ENCODE measurements around the gene NMNAT2. TPM values are rescaled to one million over a fixed set of nuclear protein-coding genes. Genes with fewer than 3 reads are reported as not detected.
A peak's percentile ranks its signal among the peaks of the same experiment; 100 is the strongest.
"Not testable (repeated sequence)": the region's sequence is repeated elsewhere in the genome, so short reads cannot be mapped to it uniquely, and the experiment has no call there.

Gene NMNAT2
- total and polyA plus RNA-seq, 9 donors, result 0.24 to 2.5 (median 0.77) TPM; not detected in 1

DNA sequence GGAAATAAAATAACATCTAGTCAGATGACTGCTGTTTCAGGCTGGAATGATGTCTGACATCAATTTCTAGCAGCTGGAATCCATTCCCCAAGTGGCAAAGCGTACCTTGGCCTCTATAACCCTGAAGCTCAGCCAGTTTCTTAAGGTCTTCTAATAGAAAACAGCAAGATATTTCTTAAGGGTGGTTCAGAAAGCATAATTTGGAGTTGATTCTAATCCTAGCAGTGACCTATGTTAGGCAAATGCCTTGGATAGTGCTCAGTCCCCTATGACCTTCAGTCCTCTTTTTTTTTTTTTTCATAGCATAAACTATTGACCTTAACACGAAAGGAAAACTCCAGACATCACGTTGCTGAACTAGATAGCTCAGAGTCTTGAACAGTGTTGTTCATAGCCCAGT is 175.6 kb downstream of the NMNAT2 start:
- TF ChIP-seq POLR2A (IDR thresholded peaks at IDR 0.05), result no peak
- TF ChIP-seq, protein P1, sequence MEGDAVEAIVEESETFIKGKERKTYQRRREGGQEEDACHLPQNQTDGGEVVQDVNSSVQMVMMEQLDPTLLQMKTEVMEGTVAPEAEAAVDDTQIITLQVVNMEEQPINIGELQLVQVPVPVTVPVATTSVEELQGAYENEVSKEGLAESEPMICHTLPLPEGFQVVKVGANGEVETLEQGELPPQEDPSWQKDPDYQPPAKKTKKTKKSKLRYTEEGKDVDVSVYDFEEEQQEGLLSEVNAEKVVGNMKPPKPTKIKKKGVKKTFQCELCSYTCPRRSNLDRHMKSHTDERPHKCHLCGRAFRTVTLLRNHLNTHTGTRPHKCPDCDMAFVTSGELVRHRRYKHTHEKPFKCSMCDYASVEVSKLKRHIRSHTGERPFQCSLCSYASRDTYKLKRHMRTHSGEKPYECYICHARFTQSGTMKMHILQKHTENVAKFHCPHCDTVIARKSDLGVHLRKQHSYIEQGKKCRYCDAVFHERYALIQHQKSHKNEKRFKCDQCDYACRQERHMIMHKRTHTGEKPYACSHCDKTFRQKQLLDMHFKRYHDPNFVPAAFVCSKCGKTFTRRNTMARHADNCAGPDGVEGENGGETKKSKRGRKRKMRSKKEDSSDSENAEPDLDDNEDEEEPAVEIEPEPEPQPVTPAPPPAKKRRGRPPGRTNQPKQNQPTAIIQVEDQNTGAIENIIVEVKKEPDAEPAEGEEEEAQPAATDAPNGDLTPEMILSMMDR (IDR thresholded peaks at IDR 0.05), result no peak
- no peak for TF ChIP-seq EP300 (IDR thresholded peaks at IDR 0.05)
- no peak for DNase-seq
- Histone ChIP-seq H3K27me3 (no peaks in the 10 kb centered on the region), H3K9me3 (no peaks in the 10 kb centered on the region), H3K4me1 (ENCODE audit: insufficient read depth) (peaks cover 7% of the 10 kb centered on the region), H3K36me3 (no peaks in the 10 kb centered on the region), H3K4me3 (no peak overlapping the region), H3K27ac (peak overlapping the region; percentile 13 to 84)
- 6 to 24% (median 12%) methylated on average over 3 of the region's 3 CpGs for WGBS, 3 donors
- intact Hi-C loops (cut with DNase I), result loop anchor here in 1 of 4 donors (5.0 kb wide), 1 partner anchor 220 kb away; the partner anchor contains the start of gene LAMC1

DNA sequence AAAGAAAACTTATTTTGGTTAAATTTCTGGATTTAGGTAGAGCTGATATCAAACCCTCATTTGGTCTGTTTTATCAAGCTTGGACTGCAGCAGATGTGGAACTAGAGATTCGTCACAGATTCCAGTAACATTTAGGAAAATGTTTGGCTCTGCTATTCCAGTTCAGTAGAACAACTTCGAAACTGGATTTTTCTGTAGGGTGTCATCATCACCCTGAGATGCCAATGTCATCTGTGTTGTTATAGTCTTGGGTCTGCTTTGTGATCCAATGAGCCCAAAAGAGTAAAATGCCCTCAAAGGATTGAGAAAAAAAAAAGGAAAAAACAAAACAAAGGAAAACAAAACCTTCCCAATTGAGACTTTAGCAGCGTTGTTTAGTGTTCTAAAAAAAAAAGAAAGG is 176.7 kb downstream of the NMNAT2 start:
- 41 to 43% (median 42%) methylated on average over 3 of the region's 3 CpGs for WGBS, 3 donors
- Histone ChIP-seq H3K4me1 (ENCODE audit: insufficient read depth) (peaks cover 7% of the 10 kb centered on the region), H3K27me3 (no peaks in the 10 kb centered on the region), H3K4me3 (no peak overlapping the region), H3K36me3 (no peaks in the 10 kb centered on the region), H3K27ac (peak overlapping the region in 1 of 2 donors; percentile 84), H3K9me3 (no peaks in the 10 kb centered on the region)
- DNase-seq, result no peak
- no peak for TF ChIP-seq POLR2A (IDR thresholded peaks at IDR 0.05)
- TF ChIP-seq, protein P1 (IDR thresholded peaks at IDR 0.05), result no peak
- no peak for TF ChIP-seq EP300 (IDR thresholded peaks at IDR 0.05)
- intact Hi-C loops (cut with DNase I), result loop anchor here in 1 of 4 donors (5.0 kb wide), 1 partner anchor 219 kb away; the partner anchor contains the start of gene LAMC1

DNA sequence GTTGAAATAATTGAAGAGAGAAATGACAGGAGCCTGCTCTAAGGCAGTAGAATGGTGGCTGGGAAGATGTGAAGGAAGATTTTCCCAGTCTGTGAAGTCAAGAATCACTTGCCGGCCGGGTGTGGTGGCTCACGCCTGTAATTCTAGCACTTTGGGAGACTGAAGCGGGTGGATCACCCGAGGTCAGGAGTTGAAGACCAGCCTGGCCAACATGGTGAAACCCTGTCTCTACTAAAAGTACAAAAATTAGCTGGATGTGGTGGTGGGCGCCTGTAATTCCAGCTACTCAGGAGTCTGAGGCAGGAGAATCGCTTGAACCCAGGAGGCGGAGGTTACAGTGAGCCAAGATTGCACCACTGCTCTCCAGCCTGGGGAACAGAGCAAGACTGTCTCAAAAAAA is 177.3 kb downstream of the NMNAT2 start:
- H3K36me3 ChIP-seq; H3K4me3 ChIP-seq; DNase-seq; H3K4me1 ChIP-seq (ENCODE audit: insufficient read depth); H3K9me3 ChIP-seq; H3K27me3 ChIP-seq: not testable (repeated sequence)
- H3K27ac ChIP-seq, result peak overlapping the region in 1 of 2 donors; percentile 84
- 92 to 97% (median 95%) methylated on average over 8 of the region's 8 CpGs for WGBS, 3 donors
- intact Hi-C loops (cut with DNase I), result loop anchor here in 1 of 4 donors (5.0 kb wide), 1 partner anchor 219 kb away; the partner anchor contains the start of gene LAMC1

DNA sequence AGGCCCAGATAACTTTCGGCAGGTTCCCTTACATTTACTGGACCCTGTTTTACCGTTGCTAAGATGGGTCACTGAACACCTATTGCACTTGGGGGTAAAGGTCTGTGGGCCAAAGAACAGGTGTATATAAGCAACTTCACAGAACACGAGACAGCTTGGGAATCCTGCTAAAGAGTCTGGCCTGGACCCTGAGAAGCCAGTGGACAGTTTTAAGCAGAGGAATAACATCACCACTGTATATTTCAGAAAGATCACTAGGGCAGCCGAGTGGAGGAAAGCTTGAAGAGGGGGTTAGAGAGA is 177.7 kb downstream of the NMNAT2 start:
- intact Hi-C loops (cut with DNase I), result loop anchor here in 1 of 4 donors (5.0 kb wide), 1 partner anchor 218 kb away; the partner anchor contains the start of gene LAMC1
- Histone ChIP-seq H3K9me3 (no peaks in the 10 kb centered on the region), H3K4me1 (ENCODE audit: insufficient read depth) (peaks cover 8% of the 10 kb centered on the region), H3K36me3 (no peaks in the 10 kb centered on the region), H3K4me3 (no peak overlapping the region), H3K27ac (no peak overlapping the region), H3K27me3 (no peaks in the 10 kb centered on the region)
- TF ChIP-seq POLR2A (IDR thresholded peaks at IDR 0.05) (no peak), EP300 (IDR thresholded peaks at IDR 0.05) (no peak)
- TF ChIP-seq, protein P1 (IDR thresholded peaks at IDR 0.05), result no peak
- DNase-seq, result no peak
- WGBS, 3 donors, result 82 to 89% (median 85%) methylated on average over 4 of the region's 4 CpGs

DNA sequence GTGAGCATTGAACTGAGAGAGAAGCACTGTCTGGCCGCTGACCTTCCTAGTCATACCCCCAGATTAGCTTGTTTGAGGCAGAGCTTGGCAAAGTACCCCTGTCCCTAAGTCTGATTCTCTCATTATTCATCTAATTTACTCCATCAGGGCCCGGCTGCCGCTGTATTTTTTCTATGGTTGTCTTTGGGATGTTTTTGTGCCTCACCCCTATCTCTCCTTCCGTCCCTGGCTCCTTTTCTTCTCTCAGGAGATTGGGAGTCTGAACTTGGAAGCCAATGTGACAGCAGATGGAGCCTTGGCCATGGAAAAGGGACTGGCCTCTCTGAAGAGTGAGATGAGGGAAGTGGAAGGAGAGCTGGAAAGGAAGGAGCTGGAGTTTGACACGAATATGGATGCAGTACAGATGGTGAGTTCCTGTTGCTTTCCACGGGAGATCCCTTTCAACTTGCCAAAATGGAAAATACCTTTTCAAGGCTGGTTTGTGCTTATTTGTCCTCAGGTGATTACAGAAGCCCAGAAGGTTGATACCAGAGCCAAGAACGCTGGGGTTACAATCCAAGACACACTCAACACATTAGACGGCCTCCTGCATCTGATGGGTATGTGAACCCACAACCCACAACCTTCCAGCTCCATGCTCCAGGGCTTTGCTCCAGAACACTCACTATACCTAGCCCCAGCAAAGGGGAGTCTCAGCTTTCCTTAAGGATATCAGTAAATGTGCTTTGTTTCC is 178.2 kb downstream of the NMNAT2 start:
- WGBS, 3 donors, result 68 to 75% (median 70%) methylated on average over 8 of the region's 8 CpGs

More for the DNA sequence above, 178.2 kb downstream of the NMNAT2 start:
- intact Hi-C loops (cut with DNase I), result loop anchor here in 1 of 4 donors (5.0 kb wide), 1 partner anchor 218 kb away; the partner anchor contains the start of gene LAMC1
- no peak for DNase-seq
- no peak for TF ChIP-seq POLR2A (IDR thresholded peaks at IDR 0.05)
- TF ChIP-seq, protein P1 (IDR thresholded peaks at IDR 0.05), result no peak
- no peak for TF ChIP-seq EP300 (IDR thresholded peaks at IDR 0.05)
- no peaks in the 10 kb centered on the region for H3K36me3 ChIP-seq
- H3K27me3 ChIP-seq, result no peaks in the 10 kb centered on the region
- peaks cover 9% of the 10 kb centered on the region for H3K4me1 ChIP-seq (ENCODE audit: insufficient read depth)
- no peaks in the 10 kb centered on the region for H3K9me3 ChIP-seq
- no peak overlapping the region for H3K4me3 ChIP-seq
- no peak overlapping the region for H3K27ac ChIP-seq

Data from ovary (tissue), 9 donors.